ENCODE data around the gene SYPL1.

DNA sequence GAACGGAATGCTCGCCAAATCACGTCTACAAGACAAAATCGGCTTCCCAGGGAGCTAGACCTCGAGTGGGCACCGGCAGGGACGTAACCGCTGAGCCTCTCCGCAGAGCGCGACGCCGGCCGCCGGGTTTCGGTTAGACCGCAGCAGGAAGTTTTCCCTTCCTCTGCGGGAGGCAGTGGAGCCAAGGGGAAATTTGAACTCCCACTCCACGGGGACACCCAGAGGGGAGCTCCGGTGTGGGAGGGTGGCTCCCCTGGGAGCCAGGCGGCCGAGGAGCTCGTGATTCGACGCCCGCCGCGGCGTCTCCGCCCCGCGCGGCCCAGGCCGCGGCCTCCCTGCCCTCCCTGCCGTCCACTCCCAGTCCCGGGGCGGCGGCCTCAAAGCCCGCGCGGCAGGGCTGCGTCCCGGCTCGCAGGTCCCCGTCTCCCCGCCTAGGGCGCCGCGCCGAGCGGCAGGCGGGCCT lies 426 bp downstream of the SYPL1 start:
- TF ChIP-seq, protein P1, sequence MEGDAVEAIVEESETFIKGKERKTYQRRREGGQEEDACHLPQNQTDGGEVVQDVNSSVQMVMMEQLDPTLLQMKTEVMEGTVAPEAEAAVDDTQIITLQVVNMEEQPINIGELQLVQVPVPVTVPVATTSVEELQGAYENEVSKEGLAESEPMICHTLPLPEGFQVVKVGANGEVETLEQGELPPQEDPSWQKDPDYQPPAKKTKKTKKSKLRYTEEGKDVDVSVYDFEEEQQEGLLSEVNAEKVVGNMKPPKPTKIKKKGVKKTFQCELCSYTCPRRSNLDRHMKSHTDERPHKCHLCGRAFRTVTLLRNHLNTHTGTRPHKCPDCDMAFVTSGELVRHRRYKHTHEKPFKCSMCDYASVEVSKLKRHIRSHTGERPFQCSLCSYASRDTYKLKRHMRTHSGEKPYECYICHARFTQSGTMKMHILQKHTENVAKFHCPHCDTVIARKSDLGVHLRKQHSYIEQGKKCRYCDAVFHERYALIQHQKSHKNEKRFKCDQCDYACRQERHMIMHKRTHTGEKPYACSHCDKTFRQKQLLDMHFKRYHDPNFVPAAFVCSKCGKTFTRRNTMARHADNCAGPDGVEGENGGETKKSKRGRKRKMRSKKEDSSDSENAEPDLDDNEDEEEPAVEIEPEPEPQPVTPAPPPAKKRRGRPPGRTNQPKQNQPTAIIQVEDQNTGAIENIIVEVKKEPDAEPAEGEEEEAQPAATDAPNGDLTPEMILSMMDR (IDR thresholded peaks at IDR 0.05): no peak
- no peak for TF ChIP-seq POLR2A (IDR thresholded peaks at IDR 0.05)

Measured in thyroid gland (tissue), 4 donors.